HPDE6-E6E7 (cell line): Measurements from ENCODE around the gene WFIKKN2.
"Not testable (repeated sequence)": the region's sequence is repeated elsewhere in the genome, so short reads cannot be mapped to it uniquely, and the experiment has no call there.

Experiments
- DNase-seq: peaks from one replicate; pipeline ENCODE4 v3.0.0; 2011; ENCODE audit warnings: missing footprints; ENCODE audit errors: extremely low spot score

Gene WFIKKN2, protein sequence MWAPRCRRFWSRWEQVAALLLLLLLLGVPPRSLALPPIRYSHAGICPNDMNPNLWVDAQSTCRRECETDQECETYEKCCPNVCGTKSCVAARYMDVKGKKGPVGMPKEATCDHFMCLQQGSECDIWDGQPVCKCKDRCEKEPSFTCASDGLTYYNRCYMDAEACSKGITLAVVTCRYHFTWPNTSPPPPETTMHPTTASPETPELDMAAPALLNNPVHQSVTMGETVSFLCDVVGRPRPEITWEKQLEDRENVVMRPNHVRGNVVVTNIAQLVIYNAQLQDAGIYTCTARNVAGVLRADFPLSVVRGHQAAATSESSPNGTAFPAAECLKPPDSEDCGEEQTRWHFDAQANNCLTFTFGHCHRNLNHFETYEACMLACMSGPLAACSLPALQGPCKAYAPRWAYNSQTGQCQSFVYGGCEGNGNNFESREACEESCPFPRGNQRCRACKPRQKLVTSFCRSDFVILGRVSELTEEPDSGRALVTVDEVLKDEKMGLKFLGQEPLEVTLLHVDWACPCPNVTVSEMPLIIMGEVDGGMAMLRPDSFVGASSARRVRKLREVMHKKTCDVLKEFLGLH

DNA sequence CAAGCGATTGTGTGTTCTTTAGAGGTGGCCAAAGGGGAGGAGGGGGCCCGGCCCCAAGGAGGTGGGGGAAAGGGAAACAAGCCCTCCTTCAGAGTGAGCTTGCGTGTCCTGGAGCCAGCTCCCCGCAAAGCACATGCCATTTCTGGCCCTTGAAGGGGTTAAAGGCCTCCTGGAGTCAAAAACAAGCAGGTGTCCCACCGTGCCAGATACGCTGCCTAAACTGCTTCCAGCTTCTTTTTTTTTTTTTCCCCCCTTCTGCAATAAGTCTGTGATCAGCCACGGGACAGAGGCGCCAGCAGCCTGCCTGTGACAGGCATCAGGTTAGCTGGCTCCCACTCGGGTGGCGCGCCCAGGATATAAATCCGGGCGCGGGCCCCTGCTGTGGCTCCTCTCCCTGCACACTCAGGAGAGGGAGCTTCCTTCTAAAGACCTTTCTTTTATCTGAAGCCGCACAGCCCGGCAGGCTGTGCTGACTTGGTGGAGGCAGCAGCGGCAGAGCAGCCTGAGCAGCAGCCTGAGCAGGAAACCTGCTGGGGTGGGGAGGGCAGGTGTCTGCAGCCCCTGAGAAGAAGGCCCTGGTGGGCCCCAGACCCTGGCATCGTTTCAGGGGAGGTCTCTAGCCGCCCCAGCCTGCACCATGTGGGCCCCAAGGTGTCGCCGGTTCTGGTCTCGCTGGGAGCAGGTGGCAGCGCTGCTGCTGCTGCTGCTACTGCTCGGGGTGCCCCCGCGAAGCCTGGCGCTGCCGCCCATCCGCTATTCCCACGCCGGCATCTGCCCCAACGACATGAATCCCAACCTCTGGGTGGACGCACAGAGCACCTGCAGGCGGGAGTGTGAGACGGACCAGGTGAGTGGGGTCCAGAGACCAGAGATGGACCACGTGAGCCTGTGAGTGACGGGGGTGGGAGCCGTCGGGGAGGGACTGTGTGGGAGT, at the start of gene WFIKKN2:
Gene WFIKKN2, plus strand, starts transcription at position 286 of the 934 bp plus-strand sequence. Its CDS starts 352 bp downstream, at position 638.
- no peak for DNase-seq

DNA sequence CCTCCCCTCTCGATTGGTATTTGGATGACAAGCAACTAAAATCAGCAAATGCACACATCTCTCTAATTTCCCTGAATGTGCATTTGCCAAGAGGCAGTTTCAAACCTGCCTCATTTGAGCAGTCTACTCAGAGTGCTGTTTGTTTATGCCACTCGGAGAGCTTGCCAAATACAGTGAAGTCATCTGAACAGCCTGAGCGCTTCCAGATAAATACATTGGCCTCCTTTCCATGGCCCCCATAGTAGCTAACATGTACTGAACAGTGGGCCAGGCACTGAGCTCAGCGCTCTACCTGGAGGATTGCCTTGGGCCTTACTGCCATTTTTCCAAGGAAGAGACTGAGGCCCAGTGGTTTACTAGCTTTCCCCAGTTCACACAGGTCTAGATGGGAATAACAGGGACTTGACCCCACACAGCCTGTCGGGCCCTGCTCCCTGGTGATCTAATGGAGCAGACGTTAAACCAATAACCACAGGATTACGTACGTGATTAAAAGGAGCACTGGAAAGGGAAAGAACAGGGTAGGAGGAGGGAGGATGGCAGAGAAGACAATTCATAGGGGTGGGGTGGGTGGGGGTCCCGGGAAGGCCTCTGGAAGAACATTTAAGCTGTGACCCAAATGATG, 49.3 kb upstream of the WFIKKN2 start:
- DNase-seq: no peak

DNA sequence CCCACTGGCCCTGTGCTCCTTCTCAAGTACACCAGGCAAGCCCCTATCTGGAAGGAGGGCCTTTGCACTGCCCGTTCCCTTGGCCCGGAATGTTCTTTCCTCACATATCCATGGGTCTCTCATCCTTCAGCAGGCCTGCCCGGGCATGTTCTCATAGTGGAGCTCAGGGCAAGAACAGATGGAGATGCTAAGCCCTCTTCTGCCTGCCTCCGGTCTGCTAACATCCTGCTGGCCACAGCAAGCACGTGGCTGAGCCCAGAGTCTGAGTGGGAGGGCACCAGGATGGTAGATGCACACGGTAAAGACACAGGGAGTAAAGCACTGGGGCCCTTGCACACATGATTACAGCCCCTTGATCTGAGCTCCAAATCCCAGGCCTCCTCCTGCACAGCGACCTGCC, 48.3 kb upstream of the WFIKKN2 start:
- peak; percentile 63 for DNase-seq

DNA sequence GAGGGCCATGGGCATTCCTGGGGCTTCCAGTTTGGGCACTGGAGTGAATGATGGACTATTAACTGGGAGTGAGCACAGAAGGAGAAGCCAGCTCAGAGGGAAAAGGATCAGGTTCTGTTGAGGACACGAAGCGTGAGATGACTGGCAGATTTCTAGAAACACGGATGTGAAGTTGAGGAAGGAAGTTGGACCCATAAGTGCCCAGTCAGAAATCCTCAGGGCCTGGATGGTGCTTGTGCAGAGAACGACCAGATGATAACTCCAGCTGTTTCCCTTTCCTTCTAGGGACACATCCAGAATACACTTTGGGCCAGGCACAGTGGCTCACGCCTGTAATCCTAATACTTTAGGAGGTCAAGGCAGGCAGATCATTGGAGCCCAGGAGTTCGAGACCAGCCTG, 44.8 kb upstream of the WFIKKN2 start:
- DNase-seq: no peak

DNA sequence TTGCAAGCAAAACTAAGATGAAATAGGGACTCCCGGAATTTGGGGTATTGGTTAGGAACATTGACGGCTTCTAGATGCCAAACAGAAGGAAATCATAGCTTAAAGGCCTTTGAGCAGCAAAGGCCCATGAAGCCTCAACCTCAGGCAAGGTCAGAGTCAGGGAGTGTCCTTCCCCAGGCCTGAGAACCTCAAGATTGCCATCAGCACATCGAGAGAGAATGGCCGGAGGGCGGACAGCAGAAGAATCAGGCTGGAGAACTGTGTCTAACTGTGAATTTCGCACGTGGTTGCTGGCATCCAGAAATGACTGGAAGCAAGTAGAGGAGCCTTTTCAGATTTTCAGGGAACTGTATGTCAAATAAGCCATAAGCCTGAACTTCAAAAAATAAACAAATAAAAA, 43.3 kb upstream of the WFIKKN2 start:
- DNase-seq: no peak

DNA sequence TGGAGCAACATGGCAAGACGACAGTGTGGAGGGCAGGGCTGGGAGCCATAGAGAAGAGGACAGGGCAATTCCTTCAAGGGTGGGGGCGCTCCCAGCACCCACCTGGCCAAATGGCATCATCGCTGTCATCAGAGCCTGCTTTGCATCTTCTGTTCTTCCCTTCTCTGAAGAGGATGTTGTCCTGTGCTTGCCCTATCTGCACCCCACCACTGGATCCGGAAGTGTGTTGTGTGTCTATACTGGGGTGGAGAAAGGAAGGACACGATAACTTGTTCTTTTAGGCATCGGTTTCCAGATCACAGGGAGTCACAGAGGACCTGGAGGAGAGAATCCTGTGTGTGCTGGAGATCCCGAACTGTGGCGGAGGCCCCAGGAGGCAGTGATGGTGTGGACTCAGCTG, 42.4 kb upstream of the WFIKKN2 start:
- no peak for DNase-seq

DNA sequence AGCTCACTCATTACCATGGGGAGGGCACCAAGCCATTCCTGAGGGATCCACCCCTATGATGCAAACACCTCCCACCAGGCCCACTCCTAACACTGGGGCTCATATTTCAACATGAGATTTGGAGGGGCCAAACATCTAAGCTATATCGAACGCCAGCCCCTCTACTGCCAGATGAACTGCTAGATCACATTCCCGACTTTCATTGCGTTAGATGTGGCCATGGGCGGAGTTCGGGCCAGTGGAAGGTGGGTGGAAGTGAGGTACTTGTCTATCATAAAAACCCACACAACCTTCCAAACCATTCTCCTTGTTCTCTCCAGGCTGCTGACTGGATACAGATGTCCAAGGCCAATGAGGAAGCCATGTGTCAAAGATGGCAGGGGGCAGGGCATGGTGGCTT, 41.0 kb upstream of the WFIKKN2 start:
- DNase-seq: no peak

DNA sequence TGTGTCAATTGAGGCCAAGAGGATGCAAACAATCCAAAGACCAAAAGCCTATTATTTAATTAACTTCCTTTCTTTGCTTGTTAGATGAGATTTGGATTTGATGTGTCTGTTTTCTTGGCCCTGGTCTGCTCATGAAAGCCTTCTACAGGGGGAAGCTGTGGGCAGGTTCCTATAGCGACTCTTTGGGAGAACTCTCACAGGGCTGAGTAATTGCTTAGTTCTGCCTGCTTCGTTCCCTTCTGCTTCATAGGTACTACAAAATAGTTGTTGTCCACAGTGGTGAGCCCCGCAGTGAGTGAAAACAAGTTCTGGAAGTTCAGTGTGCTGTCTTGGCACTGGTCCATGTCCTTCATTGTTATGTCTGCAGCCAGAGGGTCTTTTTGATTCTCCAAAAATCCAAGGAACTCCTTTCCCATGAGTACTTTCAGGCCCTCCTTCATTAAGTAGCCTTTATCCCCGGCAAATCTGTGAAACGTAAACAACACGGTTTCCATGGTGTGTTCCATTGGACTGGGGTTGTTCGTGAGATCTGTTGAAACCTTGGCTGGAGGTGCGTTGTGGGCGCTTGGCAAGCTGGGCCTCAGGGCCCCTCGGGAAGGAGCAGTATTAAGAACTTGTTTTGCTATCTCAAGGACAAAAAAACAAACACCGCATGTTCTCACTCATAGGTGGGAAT, 38.1 kb upstream of the WFIKKN2 start:
- no peak for DNase-seq

DNA sequence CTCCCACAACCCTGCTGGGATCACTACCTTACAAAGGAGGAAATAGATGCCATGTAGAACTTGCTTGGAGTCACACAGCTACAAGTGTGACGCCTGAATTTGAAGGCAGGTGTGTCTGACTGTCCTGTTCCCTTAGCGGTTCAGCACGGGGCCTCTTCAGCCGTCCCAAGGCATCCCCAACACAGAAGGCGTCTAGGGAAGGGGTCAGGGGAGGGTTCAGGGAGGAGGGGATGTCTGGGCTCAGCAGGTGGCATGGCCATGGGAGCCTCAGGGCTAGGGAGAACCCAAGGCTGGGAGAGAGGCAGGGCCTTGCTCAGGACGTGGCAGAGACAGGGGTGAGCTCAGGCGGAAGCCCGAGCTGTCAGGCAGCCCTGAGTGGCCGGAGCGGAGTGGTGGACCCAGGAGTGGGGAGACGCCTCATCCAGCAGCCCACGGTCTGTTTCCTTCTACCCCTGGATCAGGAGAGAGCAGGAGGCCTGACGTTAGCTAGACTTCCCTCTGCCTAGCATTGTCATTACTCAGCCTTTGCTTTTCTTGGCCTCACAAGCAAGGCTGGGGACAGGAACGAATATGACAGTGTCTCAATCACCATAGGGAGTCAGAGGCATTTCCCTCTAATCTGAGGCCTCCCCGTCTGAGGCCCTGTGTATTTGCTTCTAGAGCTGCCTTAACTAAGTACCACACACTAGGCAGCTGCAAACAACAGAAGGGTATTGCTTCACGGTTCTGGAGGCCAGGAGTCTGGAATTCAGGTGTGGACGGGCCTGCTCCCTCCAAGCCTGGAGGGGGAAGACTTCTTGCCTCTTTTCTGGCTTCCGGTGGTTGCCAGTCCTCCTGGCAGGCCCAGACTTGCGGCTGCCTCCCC, 36.7 kb upstream of the WFIKKN2 start:
- peak; percentile 85 for DNase-seq

DNA sequence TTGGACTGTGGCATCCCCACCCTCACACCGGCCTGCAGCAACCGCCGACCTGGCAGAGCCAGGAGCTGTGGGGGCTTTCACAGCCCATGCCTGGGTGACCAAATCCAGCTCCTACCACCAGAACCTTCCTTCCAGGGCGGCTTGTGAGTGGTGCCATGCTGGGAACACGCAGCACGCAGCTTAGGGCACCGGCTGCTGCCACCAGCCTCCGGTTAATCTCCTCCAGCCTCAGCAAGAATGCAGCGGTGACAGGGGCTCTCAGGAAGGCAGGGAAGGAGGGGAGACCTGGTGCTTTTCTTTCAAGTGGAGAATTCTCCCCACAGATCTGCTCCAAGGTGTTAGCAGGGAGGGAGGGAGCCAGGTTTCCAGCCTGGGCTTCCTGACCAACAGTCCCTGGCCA, 35.8 kb upstream of the WFIKKN2 start:
- DNase-seq: no peak

DNA sequence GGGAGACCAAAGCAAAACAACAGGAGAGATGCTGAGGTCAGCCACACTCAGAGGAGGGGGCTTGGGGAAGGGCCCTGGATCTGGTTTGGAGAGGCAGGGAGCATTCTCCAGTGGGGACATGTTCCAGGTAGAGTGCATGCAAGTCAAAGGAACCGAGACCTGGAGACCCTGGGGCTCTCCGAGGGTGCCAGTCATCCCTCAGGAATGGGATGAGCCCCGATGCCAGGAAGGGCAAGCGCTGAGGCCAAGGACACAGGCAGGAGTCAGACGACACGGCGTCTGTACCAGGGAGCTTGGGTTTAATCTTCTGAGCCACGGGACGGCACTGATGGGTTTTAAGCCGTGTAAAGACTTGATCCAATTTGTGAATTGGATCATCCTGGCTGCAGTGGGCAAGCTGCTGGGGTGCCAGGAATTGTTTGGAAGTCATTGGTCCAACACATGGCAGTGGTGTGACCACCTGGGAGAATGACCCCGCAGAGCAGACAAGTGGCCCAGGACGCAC, 35.1 kb upstream of the WFIKKN2 start:
- no peak for DNase-seq

DNA sequence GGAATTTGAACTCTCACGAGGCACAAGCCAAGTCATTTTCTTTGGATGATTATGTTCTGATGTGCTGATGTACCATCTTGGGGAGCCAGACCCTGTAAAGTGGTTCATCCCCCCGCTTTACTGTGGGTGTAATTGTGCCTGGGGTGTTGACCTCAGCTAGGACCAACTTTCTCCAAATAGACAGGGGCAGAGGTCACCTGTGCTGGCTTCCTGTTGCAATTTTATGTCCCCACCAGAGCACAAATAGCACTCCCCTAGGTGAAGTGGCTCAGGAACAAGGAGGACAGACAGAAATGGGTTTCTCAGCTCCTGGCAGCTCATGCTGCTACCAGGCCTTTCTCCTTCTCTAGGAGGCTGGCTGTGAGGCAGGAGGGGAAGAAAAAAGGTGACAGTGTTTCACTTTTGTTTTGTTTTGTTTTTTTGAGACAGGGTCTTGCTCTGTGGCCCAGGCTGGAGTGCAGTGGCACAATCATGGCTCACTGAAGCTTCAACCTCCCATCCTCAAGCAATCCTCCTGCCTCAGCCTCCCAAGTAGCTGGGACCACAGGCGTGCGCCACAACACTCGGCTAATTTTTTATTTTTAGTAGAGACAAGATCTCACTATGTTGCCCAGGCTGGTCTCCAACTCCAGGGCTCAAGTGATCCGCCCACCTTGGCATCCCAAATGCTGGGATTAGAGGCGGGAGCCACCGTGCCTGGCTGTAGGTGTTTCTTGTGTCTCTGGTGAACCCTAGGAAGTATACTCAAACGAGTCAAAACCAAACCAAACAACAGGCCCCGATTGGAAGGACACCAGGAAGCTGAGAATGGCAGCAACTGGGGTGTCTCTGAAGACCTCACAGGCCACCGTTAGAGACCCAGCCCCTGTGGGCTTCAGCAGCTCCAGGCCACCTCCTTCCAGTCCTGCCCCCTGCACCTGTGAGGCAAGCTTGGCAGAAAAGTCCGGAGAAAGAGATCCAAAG, 32.5 kb upstream of the WFIKKN2 start:
- no peak for DNase-seq

DNA sequence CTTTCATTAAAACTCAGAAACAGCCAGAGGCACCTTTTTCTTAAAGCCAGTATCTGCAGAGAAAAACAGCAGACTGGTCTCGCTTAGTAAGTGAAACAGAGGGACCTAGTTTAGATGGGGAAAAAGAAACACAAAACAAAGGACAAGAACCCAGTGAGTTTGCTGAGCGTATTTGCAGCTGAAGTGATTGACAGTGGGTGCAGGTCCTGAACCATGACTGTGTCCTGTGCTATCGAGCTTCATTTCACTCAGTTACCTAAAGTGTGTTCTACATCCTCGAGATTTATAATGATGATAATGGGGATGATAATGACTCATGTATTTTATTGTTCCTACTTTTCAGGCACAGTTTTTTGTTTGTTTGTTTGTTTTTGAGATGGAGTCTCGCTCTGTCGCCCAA, 31.7 kb upstream of the WFIKKN2 start:
- no peak for DNase-seq

DNA sequence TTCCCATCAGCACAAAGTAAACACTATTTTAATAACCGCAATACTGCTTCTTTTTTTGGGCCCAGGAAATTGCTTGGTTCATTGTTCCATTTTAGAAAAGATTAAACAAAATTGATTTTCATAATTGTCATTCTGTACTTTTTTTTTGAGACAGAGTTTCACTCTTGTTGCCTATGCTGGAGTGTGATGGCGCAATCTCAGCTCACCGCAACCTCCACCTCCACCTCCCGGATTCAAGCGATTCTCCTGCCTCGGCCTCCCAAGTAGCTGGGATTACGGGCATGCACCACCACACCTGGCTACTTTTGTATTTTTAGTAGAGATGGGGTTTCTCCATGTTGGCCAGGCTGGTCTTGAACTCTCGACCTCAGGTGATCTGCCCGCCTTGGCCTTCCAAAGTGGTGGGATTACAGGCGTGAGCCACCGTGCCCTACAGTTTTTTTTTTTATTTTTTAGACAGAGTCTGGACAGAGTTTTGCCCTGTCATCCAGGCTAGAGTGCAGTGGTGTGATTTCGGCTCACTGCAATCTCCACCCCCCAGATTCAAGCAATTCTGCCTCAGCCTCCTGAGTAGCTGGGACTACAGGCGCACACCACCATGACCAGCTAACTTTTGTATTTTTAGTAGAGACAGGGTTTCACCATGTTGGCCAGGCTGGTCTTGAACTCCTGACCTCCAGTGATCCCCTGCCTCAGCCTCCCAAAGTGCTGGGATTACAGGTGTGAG, 30.5 kb upstream of the WFIKKN2 start:
- not testable (repeated sequence) for DNase-seq

DNA sequence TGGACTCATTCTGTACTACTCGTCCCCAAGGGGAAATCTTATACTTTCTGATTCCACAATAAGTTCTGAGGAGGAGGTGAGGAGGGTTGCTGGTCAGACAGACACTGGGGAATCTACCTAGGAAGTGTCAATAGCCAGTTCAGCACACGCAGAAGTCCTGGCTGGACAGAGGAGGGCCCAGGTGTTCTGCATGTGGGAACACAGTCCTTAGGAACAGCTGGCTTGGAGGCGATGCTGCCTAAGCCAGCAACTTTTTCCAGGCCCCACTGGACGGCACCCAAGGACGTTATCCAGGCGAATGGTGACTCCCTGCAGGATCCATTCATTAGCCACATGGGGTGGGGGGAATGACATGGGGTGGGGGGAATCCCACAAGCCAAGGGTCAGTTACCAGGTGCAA, 29.9 kb upstream of the WFIKKN2 start:
- DNase-seq: no peak

DNA sequence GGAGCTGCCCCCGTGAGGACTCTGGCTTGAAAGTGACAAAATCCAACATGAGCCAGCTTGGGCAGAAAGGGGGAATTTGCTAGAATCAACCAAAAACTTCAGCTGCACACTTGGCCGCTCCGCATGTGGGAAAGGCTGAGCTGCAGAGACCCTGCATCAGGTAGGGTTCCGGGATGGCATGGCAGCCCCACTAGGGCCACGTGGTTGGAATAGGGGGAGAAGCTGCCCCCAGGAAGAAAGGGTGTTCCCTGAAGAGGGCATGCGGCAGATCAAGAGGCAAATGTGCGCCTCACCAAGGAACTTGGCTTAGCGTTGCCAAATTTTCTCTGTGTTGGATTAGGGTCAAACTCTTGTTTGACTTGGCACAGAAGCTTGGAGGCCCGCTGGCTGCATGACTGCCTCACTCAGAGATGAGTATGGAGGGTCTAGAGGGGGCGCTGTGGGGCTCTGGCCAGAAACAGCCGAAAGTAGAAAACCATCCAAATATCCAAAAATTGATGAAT, 29.2 kb upstream of the WFIKKN2 start:
- DNase-seq: no peak

DNA sequence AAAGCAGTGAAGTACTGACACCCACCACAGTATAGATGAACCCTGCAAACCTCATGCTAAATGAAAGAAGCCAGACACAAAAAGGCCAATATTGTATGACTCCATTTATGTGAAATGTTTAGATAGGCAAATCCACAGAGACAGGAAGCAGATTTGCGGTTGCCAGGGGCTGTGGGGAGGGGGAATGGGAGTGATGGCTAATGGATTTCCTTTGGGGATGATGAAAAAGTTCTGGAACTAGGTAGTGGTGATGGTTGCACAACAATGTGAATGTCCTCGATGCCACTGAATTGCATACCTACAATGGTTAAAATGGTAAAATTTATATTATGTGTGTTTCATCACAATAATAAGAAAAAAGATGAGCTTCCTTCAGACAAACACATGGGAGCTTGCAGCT, 28.4 kb upstream of the WFIKKN2 start:
- no peak for DNase-seq

DNA sequence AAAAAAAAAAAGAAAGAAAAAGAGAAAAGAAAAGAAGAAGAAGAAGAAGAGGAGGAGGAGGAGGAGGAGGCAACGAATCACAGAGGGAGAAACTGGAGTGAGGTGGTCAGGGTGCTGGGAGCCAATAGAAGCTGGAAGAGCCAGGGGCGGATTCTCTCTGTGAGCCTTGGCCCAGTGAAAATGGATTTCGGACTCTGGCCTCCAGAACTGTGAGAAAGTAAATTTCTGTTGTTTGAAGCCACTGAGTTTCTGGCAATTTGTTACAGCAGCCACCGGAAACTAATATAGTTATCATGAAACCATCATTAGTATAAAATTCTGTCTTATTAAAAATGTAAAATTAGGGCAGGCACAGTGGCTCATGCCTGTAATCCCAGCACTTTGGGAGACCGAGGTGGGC, 27.7 kb upstream of the WFIKKN2 start:
- DNase-seq: no peak
